ENCODE results near the gene PTPN4. TPM values are rescaled to one million over a fixed set of nuclear protein-coding genes. Genes with fewer than 3 reads are reported as not detected.

Gene PTPN4
- total and polyA plus RNA-seq, 2 experiments from 2014 or later, result 41.6 to 90.4 TPM

- Histone ChIP-seq H3K27ac (ENCODE audit: low read depth) (0 out of 2 replicates have a peak overlapping the region, but pooled peaks have one; percentile 6), H3K4me2 (no peak overlapping the region), H3K4me1 (ENCODE audit: insufficient read depth) (0 out of 2 replicates have a peak, but pooled peaks cover 14% of the 10 kb centered on the region), H3K79me2 (replicated peaks; ENCODE audit: insufficient read depth) (peaks cover 90% of the 10 kb centered on the region), H3F3A (replicated peaks; ENCODE audit: low read depth) (no peaks in the 10 kb centered on the region), H4K20me1 (replicated peaks; ENCODE audit: insufficient read depth) (peaks cover 6% of the 10 kb centered on the region; the same call in 1 of the 2 replicates), H3K9me2 (ENCODE audit: insufficient read depth) (no peaks in the 10 kb centered on the region), H3K36me3 (ENCODE audit: insufficient read depth) (no peaks in the 10 kb centered on the region), H3K4me3 (no peak overlapping the region), H3K27me3 (ENCODE audit: insufficient read depth) (no peaks in the 10 kb centered on the region), H2AFZ (no peak overlapping the region)
- no peak overlapping the region for H3K4me3 Mint-ChIP-seq
- H3K9me3 Mint-ChIP-seq, result peaks cover 17% of the 10 kb centered on the region
- H3K27ac Mint-ChIP-seq, result peak overlapping the region; percentile 96
- peaks cover 48% of the 10 kb centered on the region for H3K4me1 Mint-ChIP-seq
- DNase-seq (ENCODE audit: low spot score) (no peak), ATAC-seq (no peak)
- H3K36me3 Mint-ChIP-seq (ENCODE audit: low read depth), result peaks cover 44% of the 10 kb centered on the region
- H3K27me3 Mint-ChIP-seq (ENCODE audit: insufficient read depth, low read depth, poor library complexity), result peaks cover 6% of the 10 kb centered on the region
- TF ChIP-seq JUNB (IDR thresholded peaks at IDR 0.05; ENCODE audit: unreplicated experiment) (no peak), EZH2phosphoT487 (IDR thresholded peaks at IDR 0.05; ENCODE audit: unreplicated experiment) (no peak), ZNF331 (CRISPR knock-in tag; IDR thresholded peaks at IDR 0.05; ENCODE audit: low read depth) (no peak), EZH2 (IDR thresholded peaks at IDR 0.05; ENCODE audit: low read depth, unreplicated experiment) (no peak), CTCF (conservative IDR thresholded peaks at IDR 0.05; ENCODE audit: low read depth in 2 of 2) (no peak), NANOG (IDR thresholded peaks at IDR 0.05; ENCODE audit: borderline replicate concordance) (no peak), ZNF114 (CRISPR knock-in tag; IDR thresholded peaks at IDR 0.05) (no peak), CREB1 (CRISPR knock-in tag; IDR thresholded peaks at IDR 0.05; ENCODE audit: low read depth) (no peak), POLR2AphosphoS5 (IDR thresholded peaks at IDR 0.05; ENCODE audit: low read depth) (no peak), ETS1 (IDR thresholded peaks at IDR 0.05) (no peak)
- TF ChIP-seq, protein P1, sequence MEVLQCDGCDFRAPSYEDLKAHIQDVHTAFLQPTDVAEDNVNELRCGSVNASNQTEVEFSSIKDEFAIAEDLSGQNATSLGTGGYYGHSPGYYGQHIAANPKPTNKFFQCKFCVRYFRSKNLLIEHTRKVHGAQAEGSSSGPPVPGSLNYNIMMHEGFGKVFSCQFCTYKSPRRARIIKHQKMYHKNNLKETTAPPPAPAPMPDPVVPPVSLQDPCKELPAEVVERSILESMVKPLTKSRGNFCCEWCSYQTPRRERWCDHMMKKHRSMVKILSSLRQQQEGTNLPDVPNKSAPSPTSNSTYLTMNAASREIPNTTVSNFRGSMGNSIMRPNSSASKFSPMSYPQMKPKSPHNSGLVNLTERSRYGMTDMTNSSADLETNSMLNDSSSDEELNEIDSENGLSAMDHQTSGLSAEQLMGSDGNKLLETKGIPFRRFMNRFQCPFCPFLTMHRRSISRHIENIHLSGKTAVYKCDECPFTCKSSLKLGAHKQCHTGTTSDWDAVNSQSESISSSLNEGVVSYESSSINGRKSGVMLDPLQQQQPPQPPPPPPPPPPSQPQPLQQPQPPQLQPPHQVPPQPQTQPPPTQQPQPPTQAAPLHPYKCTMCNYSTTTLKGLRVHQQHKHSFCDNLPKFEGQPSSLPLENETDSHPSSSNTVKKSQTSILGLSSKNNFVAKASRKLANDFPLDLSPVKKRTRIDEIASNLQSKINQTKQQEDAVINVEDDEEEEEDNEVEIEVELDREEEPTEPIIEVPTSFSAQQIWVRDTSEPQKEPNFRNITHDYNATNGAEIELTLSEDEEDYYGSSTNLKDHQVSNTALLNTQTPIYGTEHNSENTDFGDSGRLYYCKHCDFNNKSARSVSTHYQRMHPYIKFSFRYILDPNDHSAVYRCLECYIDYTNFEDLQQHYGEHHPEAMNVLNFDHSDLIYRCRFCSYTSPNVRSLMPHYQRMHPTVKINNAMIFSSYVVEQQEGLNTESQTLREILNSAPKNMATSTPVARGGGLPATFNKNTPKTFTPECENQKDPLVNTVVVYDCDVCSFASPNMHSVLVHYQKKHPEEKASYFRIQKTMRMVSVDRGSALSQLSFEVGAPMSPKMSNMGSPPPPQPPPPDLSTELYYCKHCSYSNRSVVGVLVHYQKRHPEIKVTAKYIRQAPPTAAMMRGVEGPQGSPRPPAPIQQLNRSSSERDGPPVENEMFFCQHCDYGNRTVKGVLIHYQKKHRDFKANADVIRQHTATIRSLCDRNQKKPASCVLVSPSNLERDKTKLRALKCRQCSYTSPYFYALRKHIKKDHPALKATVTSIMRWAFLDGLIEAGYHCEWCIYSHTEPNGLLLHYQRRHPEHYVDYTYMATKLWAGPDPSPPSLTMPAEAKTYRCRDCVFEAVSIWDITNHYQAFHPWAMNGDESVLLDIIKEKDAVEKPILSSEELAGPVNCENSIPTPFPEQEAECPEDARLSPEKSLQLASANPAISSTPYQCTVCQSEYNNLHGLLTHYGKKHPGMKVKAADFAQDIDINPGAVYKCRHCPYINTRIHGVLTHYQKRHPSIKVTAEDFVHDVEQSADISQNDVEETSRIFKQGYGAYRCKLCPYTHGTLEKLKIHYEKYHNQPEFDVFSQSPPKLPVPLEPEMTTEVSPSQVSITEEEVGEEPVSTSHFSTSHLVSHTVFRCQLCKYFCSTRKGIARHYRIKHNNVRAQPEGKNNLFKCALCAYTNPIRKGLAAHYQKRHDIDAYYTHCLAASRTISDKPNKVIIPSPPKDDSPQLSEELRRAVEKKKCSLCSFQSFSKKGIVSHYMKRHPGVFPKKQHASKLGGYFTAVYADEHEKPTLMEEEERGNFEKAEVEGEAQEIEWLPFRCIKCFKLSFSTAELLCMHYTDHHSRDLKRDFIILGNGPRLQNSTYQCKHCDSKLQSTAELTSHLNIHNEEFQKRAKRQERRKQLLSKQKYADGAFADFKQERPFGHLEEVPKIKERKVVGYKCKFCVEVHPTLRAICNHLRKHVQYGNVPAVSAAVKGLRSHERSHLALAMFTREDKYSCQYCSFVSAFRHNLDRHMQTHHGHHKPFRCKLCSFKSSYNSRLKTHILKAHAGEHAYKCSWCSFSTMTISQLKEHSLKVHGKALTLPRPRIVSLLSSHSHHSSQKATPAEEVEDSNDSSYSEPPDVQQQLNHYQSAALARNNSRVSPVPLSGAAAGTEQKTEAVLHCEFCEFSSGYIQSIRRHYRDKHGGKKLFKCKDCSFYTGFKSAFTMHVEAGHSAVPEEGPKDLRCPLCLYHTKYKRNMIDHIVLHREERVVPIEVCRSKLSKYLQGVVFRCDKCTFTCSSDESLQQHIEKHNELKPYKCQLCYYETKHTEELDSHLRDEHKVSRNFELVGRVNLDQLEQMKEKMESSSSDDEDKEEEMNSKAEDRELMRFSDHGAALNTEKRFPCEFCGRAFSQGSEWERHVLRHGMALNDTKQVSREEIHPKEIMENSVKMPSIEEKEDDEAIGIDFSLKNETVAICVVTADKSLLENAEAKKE (CRISPR knock-in tag; IDR thresholded peaks at IDR 0.05), result no peak
- TF ChIP-seq, protein P2, sequence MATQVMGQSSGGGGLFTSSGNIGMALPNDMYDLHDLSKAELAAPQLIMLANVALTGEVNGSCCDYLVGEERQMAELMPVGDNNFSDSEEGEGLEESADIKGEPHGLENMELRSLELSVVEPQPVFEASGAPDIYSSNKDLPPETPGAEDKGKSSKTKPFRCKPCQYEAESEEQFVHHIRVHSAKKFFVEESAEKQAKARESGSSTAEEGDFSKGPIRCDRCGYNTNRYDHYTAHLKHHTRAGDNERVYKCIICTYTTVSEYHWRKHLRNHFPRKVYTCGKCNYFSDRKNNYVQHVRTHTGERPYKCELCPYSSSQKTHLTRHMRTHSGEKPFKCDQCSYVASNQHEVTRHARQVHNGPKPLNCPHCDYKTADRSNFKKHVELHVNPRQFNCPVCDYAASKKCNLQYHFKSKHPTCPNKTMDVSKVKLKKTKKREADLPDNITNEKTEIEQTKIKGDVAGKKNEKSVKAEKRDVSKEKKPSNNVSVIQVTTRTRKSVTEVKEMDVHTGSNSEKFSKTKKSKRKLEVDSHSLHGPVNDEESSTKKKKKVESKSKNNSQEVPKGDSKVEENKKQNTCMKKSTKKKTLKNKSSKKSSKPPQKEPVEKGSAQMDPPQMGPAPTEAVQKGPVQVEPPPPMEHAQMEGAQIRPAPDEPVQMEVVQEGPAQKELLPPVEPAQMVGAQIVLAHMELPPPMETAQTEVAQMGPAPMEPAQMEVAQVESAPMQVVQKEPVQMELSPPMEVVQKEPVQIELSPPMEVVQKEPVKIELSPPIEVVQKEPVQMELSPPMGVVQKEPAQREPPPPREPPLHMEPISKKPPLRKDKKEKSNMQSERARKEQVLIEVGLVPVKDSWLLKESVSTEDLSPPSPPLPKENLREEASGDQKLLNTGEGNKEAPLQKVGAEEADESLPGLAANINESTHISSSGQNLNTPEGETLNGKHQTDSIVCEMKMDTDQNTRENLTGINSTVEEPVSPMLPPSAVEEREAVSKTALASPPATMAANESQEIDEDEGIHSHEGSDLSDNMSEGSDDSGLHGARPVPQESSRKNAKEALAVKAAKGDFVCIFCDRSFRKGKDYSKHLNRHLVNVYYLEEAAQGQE (IDR thresholded peaks at IDR 0.05; ENCODE audit: unreplicated experiment), result no peak
These were observed 49.8 kb downstream of the PTPN4 start for GRCh38 chr2:119809339-119810048.

All from GM23338 (cell line).